Progenitor cell of endocrine pancreas (in vitro differentiated cells): ENCODE measurements around the gene EVA1A. TPM values are rescaled to one million over a fixed set of nuclear protein-coding genes. Genes with fewer than 3 reads are reported as not detected.

ENCODE experiments used
- DNase-seq: peaks from one replicate; pipeline ENCODE4 v3.0.0; 2021; ENCODE audit warnings: low spot score; ENCODE audit not compliant: unreplicated experiment
- H3K27ac Mint-ChIP-seq: 2 replicates; pipeline ENCODE4 v1.8.0; 2021; ENCODE audit warnings: mild to moderate bottlenecking, moderate library complexity, mixed read lengths
- H3K27me3 Mint-ChIP-seq: 2 replicates; pipeline ENCODE4 v1.8.0; 2021; ENCODE audit warnings: mixed read lengths
- H3K36me3 Mint-ChIP-seq: 2 replicates; pipeline ENCODE4 v1.8.0; 2022; ENCODE audit warnings: mixed read lengths; ENCODE audit not compliant: insufficient read depth
- H3K4me1 Mint-ChIP-seq: 2 replicates; pipeline ENCODE4 v1.8.0; 2021; ENCODE audit warnings: low read depth, mixed read lengths
- H3K4me3 Mint-ChIP-seq: 2 replicates; pipeline ENCODE4 v1.8.0; 2021; ENCODE audit warnings: low read depth, mild to moderate bottlenecking, moderate library complexity, mixed read lengths
- H3K9me3 Mint-ChIP-seq: 2 replicates; pipeline ENCODE4 v1.8.0; 2021; ENCODE audit warnings: low read depth, mixed read lengths
- total RNA-seq: library from RNA; stranded (reverse); gene quantifications from 2 replicates; pipeline ENCODE4 v1.2.1, GENCODE V29; 2021
- TF ChIP-seq, protein P1 (sequence below): fragments of 200-600 bp; sonication (generic); IDR thresholded peaks from one replicate; pipeline ENCODE4 v1.5.0; 2021; ENCODE audit warnings: antibody characterized with exemption, mild to moderate bottlenecking; ENCODE audit not compliant: unreplicated experiment

The EVA1A gene
- total RNA-seq, 1 donor from 2014 or later = 10.9 TPM

DNA sequence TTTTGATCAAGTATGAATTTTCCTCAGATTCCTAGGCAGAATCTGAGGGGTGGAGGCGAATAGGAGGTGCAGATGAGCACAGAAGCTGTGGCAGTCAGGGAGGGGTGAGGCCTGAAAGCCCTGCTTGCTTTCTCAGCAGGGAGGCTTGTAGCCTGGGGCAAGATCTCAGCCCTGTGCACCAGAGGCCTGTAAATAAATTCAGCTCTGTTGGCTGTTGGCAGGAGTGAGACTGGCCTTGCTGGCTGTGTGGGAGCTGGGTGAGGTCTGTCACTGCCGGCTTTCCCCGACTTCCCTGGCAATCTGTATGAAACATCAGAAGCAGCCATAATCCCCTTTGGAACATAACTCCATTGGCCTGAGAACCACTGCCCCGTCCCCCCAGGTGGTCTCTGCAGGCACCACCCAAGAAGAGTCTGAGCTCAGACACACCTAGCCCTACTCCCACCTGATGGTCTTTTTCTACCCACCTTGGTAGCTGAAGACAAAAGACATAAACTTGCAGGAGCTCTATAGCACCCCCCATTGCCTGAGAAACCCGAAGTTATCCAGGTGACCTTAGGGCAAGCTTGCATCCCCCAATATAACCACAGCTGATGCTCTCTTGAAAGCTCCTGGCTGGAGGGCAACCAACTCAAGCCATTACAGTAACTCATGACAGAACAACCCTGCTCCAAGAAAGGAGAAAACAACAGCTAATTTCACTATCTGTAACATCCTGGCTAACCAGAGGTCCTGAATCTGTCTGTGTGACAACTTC, 32.3 kb downstream of the EVA1A start:
- no peaks in the 10 kb centered on the region for H3K9me3 Mint-ChIP-seq
- no peak for DNase-seq
- H3K27ac Mint-ChIP-seq = no peak overlapping the region
- TF ChIP-seq, protein P1, sequence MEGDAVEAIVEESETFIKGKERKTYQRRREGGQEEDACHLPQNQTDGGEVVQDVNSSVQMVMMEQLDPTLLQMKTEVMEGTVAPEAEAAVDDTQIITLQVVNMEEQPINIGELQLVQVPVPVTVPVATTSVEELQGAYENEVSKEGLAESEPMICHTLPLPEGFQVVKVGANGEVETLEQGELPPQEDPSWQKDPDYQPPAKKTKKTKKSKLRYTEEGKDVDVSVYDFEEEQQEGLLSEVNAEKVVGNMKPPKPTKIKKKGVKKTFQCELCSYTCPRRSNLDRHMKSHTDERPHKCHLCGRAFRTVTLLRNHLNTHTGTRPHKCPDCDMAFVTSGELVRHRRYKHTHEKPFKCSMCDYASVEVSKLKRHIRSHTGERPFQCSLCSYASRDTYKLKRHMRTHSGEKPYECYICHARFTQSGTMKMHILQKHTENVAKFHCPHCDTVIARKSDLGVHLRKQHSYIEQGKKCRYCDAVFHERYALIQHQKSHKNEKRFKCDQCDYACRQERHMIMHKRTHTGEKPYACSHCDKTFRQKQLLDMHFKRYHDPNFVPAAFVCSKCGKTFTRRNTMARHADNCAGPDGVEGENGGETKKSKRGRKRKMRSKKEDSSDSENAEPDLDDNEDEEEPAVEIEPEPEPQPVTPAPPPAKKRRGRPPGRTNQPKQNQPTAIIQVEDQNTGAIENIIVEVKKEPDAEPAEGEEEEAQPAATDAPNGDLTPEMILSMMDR = no peak
- no peak overlapping the region for H3K4me3 Mint-ChIP-seq
- H3K36me3 Mint-ChIP-seq = peaks cover 1% of the 10 kb centered on the region
- H3K4me1 Mint-ChIP-seq = peaks cover 6% of the 10 kb centered on the region
- H3K27me3 Mint-ChIP-seq = no peaks in the 10 kb centered on the region

DNA sequence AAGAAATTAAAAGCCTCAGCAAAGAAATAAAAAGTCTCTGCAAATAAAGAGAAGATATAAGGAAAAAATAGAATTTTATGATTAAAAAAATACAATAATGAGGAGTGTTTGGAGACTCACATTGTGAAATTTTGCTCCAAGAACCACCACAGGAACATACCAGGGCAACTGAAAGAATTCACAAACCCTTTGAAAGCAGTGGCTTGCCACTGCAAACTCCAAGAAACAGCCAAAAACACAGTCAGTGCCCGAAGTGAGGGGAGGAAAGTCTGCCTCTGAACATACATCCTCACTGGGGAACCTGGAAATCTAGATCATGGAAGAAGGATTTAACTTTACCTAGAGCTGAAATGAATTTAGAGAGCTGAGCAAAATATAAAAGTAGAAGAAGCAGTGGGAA, 33.1 kb downstream of the EVA1A start:
- Mint-ChIP-seq H3K4me1 (peaks cover 8% of the 10 kb centered on the region), H3K27ac (no peak overlapping the region), H3K36me3 (peaks cover 2% of the 10 kb centered on the region), H3K9me3 (no peaks in the 10 kb centered on the region), H3K4me3 (no peak overlapping the region), H3K27me3 (no peaks in the 10 kb centered on the region)
- no peak for DNase-seq
- TF ChIP-seq, protein P1 = no peak

GRCh38 chr2:75526842-75527241, 33.9 kb downstream of the EVA1A start:
- Mint-ChIP-seq H3K9me3 (no peaks in the 10 kb centered on the region), H3K27ac (no peak overlapping the region), H3K36me3 (peaks cover 2% of the 10 kb centered on the region), H3K4me1 (peaks cover 8% of the 10 kb centered on the region), H3K4me3 (no peak overlapping the region), H3K27me3 (no peaks in the 10 kb centered on the region)
- TF ChIP-seq, protein P1 = no peak
- no peak for DNase-seq

DNA sequence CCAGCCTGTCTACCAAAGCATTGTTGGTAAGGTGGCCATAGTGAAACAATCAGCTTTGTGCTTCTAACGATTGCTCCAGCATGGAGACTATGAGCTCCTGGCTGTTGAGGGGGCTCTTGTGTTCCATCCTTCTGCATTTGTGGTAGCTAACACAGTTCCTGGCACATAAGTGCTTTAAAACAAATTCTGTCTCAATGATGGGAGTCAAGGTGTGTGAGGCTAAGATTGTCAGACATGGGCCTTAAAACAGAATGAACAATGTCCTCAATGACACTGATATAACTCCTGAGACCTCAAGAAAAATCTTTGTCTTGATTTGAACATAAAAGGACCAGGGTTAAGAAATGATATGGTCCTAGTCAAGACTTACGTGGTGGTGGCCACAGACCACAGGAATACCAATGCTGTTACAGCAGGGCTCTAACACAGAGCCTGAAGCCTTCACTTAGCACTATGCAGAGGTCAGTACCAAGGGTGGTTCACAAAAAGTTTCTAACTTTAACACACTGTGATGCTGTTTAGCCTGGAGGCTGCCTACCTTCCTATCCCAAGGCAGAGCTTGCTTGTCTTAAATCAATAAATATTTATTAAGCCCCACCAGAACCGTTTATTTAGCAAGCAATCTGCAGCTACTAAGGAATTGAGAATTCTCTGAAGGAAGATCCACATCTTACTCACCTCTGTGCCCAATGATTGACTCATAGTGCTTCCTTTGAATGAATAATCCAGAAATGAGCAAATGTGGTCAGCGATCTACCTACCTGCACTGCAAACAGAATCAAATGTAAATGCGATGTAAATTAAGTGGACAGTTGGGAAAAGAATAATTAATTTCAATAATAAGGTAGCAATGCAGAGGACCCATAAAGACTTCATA, 35.1 kb downstream of the EVA1A start:
- Mint-ChIP-seq H3K27ac (no peak overlapping the region), H3K4me3 (no peak overlapping the region), H3K9me3 (no peaks in the 10 kb centered on the region), H3K4me1 (peaks cover 8% of the 10 kb centered on the region), H3K36me3 (peaks cover 2% of the 10 kb centered on the region), H3K27me3 (no peaks in the 10 kb centered on the region)
- no peak for DNase-seq
- TF ChIP-seq, protein P1 = no peak

GRCh38 chr2:75524276-75524911, 36.3 kb downstream of the EVA1A start:
- TF ChIP-seq, protein P1 = no peak
- Mint-ChIP-seq H3K4me1 (peaks cover 6% of the 10 kb centered on the region), H3K4me3 (no peak overlapping the region), H3K27ac (no peak overlapping the region), H3K36me3 (peaks cover 4% of the 10 kb centered on the region), H3K9me3 (no peaks in the 10 kb centered on the region), H3K27me3 (no peaks in the 10 kb centered on the region)
- no peak for DNase-seq
